H9 (cell line): Measurements from ENCODE around the gene SORBS1. TPM values are rescaled to one million over a fixed set of nuclear protein-coding genes. Genes with fewer than 3 reads are reported as not detected.

ENCODE experiments used
- DNase-seq: peaks from one replicate; pipeline ENCODE4 v3.0.0-alpha.2; 2017
- H2AFZ ChIP-seq: one replicate; pipeline ENCODE4 v1.6.1; 2013; ENCODE audit warnings: mild to moderate bottlenecking, low read length, control low read depth, moderate library complexity
- H2AK5ac ChIP-seq: 2 replicates; pipeline ENCODE4 v1.6.1; 2013; ENCODE audit warnings: low read length, control low read depth, mixed read lengths; ENCODE audit not compliant: insufficient read length
- H2BK120ac ChIP-seq: one replicate; pipeline ENCODE4 v1.6.1; 2013; ENCODE audit warnings: low read depth, mild to moderate bottlenecking, low read length, control low read depth, inconsistent platforms; ENCODE audit not compliant: poor library complexity, severe bottlenecking
- H2BK12ac ChIP-seq: 2 replicates; pipeline ENCODE4 v1.6.1; 2013; ENCODE audit warnings: low read length, control low read depth, mixed read lengths, low read depth; ENCODE audit not compliant: insufficient read length
- H2BK15ac ChIP-seq: 2 replicates; pipeline ENCODE4 v1.6.1; 2013; ENCODE audit warnings: low read depth, low read length, control low read depth
- H2BK20ac ChIP-seq: one replicate; pipeline ENCODE4 v1.6.1; 2013; ENCODE audit warnings: low read depth, mild to moderate bottlenecking, low read length, control low read depth, inconsistent platforms; ENCODE audit not compliant: poor library complexity, severe bottlenecking
- H2BK5ac ChIP-seq: 2 replicates; pipeline ENCODE4 v1.6.1; 2013; ENCODE audit warnings: low read length, control low read depth, mixed read lengths; ENCODE audit not compliant: insufficient read length
- H3K14ac ChIP-seq: 2 replicates; pipeline ENCODE4 v1.6.1; 2013; ENCODE audit warnings: low read length, control low read depth; ENCODE audit not compliant: insufficient read depth
- H3K18ac ChIP-seq: 2 replicates; pipeline ENCODE4 v1.6.1; 2013; ENCODE audit warnings: low read depth, mild to moderate bottlenecking, mixed read lengths, low read length, control low read depth; ENCODE audit not compliant: insufficient read length
- H3K23ac ChIP-seq: 2 replicates; pipeline ENCODE4 v1.6.1; 2013; ENCODE audit warnings: low read length, control low read depth, mixed read lengths, low read depth; ENCODE audit not compliant: insufficient read length
- H3K23me2 ChIP-seq: 2 replicates; pipeline ENCODE4 v1.6.1; 2013; ENCODE audit warnings: low read depth, mild to moderate bottlenecking, mixed read lengths, low read length, control low read depth; ENCODE audit not compliant: insufficient read length, poor library complexity, severe bottlenecking
- H3K27ac ChIP-seq: 2 replicates; pipeline ENCODE4 v1.5.1; 2013; ENCODE audit warnings: low read length, control low read depth, mixed read lengths, low read depth; ENCODE audit not compliant: insufficient read length
- H3K27me3 ChIP-seq: 2 replicates; pipeline ENCODE4 v1.6.1; 2013; ENCODE audit warnings: low read length, control low read depth, inconsistent platforms; ENCODE audit not compliant: insufficient read depth
- H3K4ac ChIP-seq: 2 replicates; pipeline ENCODE4 v1.6.1; 2013; ENCODE audit warnings: low read depth, mild to moderate bottlenecking, control low read depth, inconsistent platforms, low read length, moderate library complexity
- H3K4me1 ChIP-seq: 2 replicates; pipeline ENCODE4 v1.6.1; 2013; ENCODE audit warnings: low read length, control low read depth, inconsistent platforms; ENCODE audit not compliant: insufficient read depth
- H3K4me2 ChIP-seq: 2 replicates; pipeline ENCODE4 v1.6.1; 2013; ENCODE audit warnings: low read length, control low read depth, mixed read lengths; ENCODE audit not compliant: insufficient read length, insufficient read depth
- H3K56ac ChIP-seq: 2 replicates; pipeline ENCODE4 v1.6.1; 2013; ENCODE audit warnings: low read depth, mild to moderate bottlenecking, mixed read lengths, low read length, control low read depth; ENCODE audit not compliant: insufficient read length
- H3K79me1 ChIP-seq: 2 replicates; pipeline ENCODE4 v1.6.1; 2013; ENCODE audit warnings: low read depth, mild to moderate bottlenecking, moderate library complexity, low read length, control low read depth, inconsistent platforms; ENCODE audit not compliant: insufficient read depth, poor library complexity, severe bottlenecking
- H3K79me2 ChIP-seq: 2 replicates; pipeline ENCODE4 v1.6.1; 2013; ENCODE audit warnings: low read length, control low read depth, inconsistent platforms; ENCODE audit not compliant: insufficient read depth
- H3K9ac ChIP-seq: 2 replicates; pipeline ENCODE4 v1.6.1; 2013; ENCODE audit warnings: low read length, control low read depth, mixed read lengths; ENCODE audit not compliant: insufficient read length; ENCODE audit errors: extremely low read depth
- H3K9me3 ChIP-seq: one replicate; pipeline ENCODE4 v1.6.1; 2013; ENCODE audit warnings: low read depth, low read length, inconsistent platforms; ENCODE audit not compliant: control insufficient read depth
- H3T11ph ChIP-seq: one replicate; pipeline ENCODE4 v1.6.1; 2013; ENCODE audit warnings: mild to moderate bottlenecking, low read length, control low read depth, inconsistent platforms
- H4K20me1 ChIP-seq: one replicate; pipeline ENCODE4 v1.6.1; 2013; ENCODE audit not compliant: control insufficient read depth, insufficient read length, insufficient read depth
- H4K5ac ChIP-seq: 2 replicates; pipeline ENCODE4 v1.6.1; 2013; ENCODE audit warnings: low read depth, mild to moderate bottlenecking, mixed read lengths, low read length, control low read depth; ENCODE audit not compliant: insufficient read length
- H4K8ac ChIP-seq: replicated peaks from 2 replicates; pipeline ENCODE4 v1.6.1; 2013; ENCODE audit warnings: low read length, control low read depth, mixed read lengths, low read depth; ENCODE audit not compliant: insufficient read length
- H4K91ac ChIP-seq: 2 replicates; pipeline ENCODE4 v1.6.1; 2013; ENCODE audit warnings: low read depth, mild to moderate bottlenecking, moderate library complexity, mixed read lengths, low read length, control low read depth; ENCODE audit not compliant: insufficient read length
- H3K27ac Mint-ChIP-seq, 3 experiments: 2 replicates in 2 of 3; 3 replicates in 1 of 3; pipeline ENCODE4 v1.8.0; 2020 to 2021; ENCODE audit warnings: mixed read lengths in 3 of 3, mild to moderate bottlenecking in 1 of 3, moderate library complexity in 1 of 3
- H3K27me3 Mint-ChIP-seq: 2 replicates; pipeline ENCODE4 v1.8.0; 2021; ENCODE audit warnings: low read depth, mild to moderate bottlenecking, moderate library complexity, mixed read lengths
- H3K36me3 Mint-ChIP-seq, 3 experiments: 2 replicates in 2 of 3; 3 replicates in 1 of 3; pipeline ENCODE4 v1.8.0; 2020 to 2021; ENCODE audit warnings: low read depth in 3 of 3, mixed read lengths in 3 of 3; ENCODE audit not compliant: insufficient read depth in 1 of 3
- H3K4me1 Mint-ChIP-seq, 2 experiments: 2 replicates each; pipeline ENCODE4 v1.8.0; 2020; ENCODE audit warnings: mixed read lengths in 2 of 2
- H3K4me3 Mint-ChIP-seq, 2 experiments: 2 replicates in 1 of 2; 3 replicates in 1 of 2; pipeline ENCODE4 v1.8.0; 2020 to 2021; ENCODE audit warnings: mild to moderate bottlenecking in 2 of 2, mixed read lengths in 2 of 2, moderate library complexity in 1 of 2
- H3K9me3 Mint-ChIP-seq, 2 experiments: 2 replicates in 1 of 2; 3 replicates in 1 of 2; pipeline ENCODE4 v1.8.0; 2020; ENCODE audit warnings: mild to moderate bottlenecking in 2 of 2, mixed read lengths in 2 of 2, moderate library complexity in 1 of 2
- CTCF ChIP-seq: fragments of 200-600 bp; sonication (generic); conservative IDR thresholded peaks from 3 replicates; pipeline ENCODE4 v1.8.0; 2021; ENCODE audit warnings: antibody characterized with exemption, mild to moderate bottlenecking
- WGBS: extraction: QIAGEN DNeasy Blood & Tissue Kit; methylation state at CpG from one replicate; pipeline ENCODE4 v1.1.7; 2013; ENCODE audit warnings: missing lambda C conversion rate, low lambda C conversion rate, mixed read lengths; ENCODE audit not compliant: insufficient read length; ENCODE audit errors: extremely low coverage; 5-methylcytosine and 5-hydroxymethylcytosine counted together
- total RNA-seq: library from RNA; stranded (reverse); gene quantifications from 2 replicates; pipeline ENCODE4 v1.2.1, GENCODE V29; 2021

SORBS1 gene
- total RNA-seq, 1 experiment from 2014 or later: 24.3 TPM

- Histone ChIP-seq H3K14ac (no peak overlapping the region; the same call in 1 of the 2 replicates), H3T11ph (no peak overlapping the region), H3K9ac (peak overlapping the region; percentile 0), H2BK5ac (no peak overlapping the region), H3K9me3 (no peaks in the 10 kb centered on the region), H2AK5ac (no peak overlapping the region), H3K4me2 (peak overlapping the region; percentile 85), H3K23me2 (peaks cover 17% of the 10 kb centered on the region), H4K5ac (no peak overlapping the region), H4K8ac (no peak overlapping the region), H3K79me1 (peaks cover 6% of the 10 kb centered on the region), H3K4me1 (peaks cover 12% of the 10 kb centered on the region), H3K4ac (no peak overlapping the region), H2BK15ac (no peak overlapping the region), H4K20me1 (no peaks in the 10 kb centered on the region), H3K23ac (no peak overlapping the region), H2BK120ac (no peak overlapping the region), H4K91ac (no peak overlapping the region), H3K27ac (no peak overlapping the region), H3K79me2 (peaks cover 2% of the 10 kb centered on the region; the same call in 1 of the 2 replicates), H2BK12ac (no peak overlapping the region), H2AFZ (no peak overlapping the region), H3K18ac (peak overlapping the region; percentile 13), H2BK20ac (no peak overlapping the region), H3K27me3 (no peaks in the 10 kb centered on the region), H3K56ac (no peak overlapping the region)
- no peaks in the 10 kb centered on the region for H3K36me3 Mint-ChIP-seq
- TF ChIP-seq CTCF: no peak
- H3K27me3 Mint-ChIP-seq: peaks cover 9% of the 10 kb centered on the region
- DNase-seq: peak; percentile 73
- peaks cover 39 to 48% of the 10 kb centered on the region in 2 experiments for H3K4me1 Mint-ChIP-seq
- H3K9me3 Mint-ChIP-seq: peaks cover 0 to 2% of the 10 kb centered on the region in 2 experiments; a peak in 1 of 5 replicates
- WGBS: no CpG with 5 or more reads among the region's 48 CpGs
- H3K4me3 Mint-ChIP-seq: peak overlapping the region; percentile 94 to 99
- peak overlapping the region; percentile 65 to 89 (median 83); a peak in 5 of 7 replicates for H3K27ac Mint-ChIP-seq
Observed at GRCh38 chr10:95560278-95561176, 644 bp downstream of the SORBS1 start.
